GM18505 (cell line): ENCODE results near the gene SYT3.

Experiments used
- ATAC-seq: cut with Tn5 transposase; IDR thresholded peaks from one replicate; pipeline ENCODE4 v1.9.1; 2021; ENCODE audit not compliant: unreplicated experiment
- POLR2A ChIP-seq: IDR thresholded peaks from 4 replicates; pipeline ENCODE4 v1.6.1; 2011; ENCODE audit warnings: borderline replicate concordance; ENCODE audit not compliant: insufficient read depth, insufficient read length; ENCODE audit errors: extremely low read depth

SYT3 gene

DNA sequence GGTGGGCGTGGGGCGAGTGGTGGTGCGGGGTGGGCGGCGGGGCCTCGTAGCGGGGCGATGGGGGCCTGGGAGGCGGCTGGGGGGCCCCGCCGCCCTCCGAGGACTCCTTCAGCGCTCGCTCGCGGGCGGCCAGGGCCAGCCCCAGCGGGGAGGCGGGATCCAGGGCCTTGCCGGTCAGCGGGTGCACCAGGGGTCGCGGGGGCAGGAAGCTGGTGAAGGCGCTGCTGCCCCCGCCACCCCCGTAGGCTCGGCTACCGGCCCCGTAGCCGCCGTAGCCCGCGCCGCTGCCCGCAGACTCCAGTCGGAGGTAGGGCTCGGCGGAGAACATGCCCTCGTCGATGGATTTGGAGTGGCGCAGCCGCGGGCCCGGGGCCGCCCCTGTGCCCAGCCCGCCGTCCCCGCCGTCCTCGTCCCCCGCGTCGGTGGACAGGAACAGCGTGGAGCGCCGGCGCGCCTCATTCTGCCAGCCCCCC lies 28.1 kb upstream of the SYT3 start:
- TF ChIP-seq POLR2A, result no peak
- no peak for ATAC-seq

DNA sequence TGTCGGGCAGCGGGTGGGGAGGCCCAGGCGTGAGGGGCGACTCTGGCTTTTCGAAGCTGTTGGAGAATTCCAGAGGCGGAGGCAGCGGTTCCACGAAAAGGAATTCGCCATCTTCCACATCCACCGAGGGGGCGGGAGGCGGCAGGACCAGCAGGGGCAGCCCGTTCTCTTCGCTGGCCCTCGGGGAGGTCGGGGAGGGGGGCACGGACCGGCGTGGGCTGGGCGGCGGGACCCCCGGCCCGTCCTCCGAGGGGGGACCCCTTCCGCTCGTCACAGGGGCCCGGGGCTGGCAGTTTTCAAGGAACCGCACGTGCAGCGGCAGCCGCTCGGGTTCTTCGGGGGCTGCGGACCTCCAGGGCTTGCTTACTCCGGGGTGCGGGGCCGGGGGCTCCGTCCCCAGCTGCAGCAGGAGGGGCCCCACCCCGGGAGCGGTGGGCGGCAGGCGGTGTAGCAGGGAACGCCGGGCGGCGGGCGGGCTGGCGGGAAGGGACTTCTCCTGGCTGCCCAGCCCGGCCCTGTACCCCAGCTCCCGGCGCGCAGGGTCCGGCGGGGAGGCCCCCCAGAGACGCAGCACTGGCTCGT lies 27.6 kb upstream of the SYT3 start:
- no peak for TF ChIP-seq POLR2A
- ATAC-seq, result no peak

DNA sequence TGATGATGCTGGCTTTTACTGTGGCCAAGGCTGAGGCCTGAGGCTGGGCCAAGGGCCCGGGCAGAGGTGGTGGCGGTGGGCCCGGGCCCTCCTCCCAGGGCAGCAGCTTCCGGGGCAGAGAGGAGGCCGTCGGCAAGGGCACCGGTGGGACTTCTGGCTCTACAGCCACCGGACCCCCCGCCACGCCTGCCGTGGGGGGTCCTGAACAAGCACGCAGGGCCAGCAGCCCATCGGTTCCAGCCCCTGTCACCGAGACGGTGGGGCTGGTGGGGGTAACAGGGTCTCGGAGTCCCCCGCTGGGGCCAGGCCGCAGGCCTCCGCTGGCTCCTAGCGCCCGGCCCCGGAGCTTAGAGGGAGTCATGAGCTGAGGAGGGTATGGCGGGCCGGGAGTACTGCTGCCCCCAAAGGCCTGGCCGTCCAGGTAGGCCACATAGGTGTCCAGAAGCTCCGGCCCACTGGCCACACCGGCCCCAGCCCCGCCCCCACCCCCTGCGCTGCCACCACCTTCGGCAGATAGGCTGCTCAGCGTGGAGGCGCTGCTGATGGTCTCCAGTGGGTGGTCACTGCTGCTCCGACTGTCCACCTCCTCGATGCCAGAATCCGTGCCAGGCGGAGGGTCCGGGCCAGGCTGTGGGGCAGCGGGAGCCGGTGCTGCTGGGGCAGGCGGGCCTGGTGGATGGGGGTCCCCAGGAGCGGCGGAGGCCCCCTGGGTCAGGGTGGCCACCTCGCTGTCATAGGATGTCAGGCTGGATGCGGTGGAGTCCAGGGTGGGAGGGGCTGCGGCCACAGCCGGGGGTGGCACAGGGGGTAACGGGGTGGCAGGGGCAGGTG lies 26.9 kb upstream of the SYT3 start:
- TF ChIP-seq POLR2A, result no peak

DNA sequence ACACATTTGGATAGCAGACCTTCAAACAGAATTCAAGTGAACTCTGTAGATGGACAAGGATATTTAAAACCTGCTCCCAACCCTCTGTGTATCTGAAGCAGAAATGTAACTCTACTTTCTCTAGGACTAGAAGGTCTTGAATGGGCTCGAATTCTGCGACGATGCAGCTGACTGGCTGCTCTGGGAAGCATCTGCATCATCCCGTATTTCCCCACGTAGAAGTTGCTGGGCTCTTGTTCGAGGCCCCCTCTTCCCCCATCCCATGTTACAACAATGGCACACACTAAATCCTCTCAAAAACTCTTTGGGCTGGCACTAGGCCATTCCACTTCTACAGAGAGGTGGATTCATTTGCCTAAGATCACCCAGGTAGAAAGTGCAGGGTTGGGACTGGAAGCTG lies 24.5 kb upstream of the SYT3 start:
- no peak for TF ChIP-seq POLR2A
- ATAC-seq, result no peak

More for the DNA sequence above, 26.9 kb upstream of the SYT3 start:
- ATAC-seq, result no peak

DNA sequence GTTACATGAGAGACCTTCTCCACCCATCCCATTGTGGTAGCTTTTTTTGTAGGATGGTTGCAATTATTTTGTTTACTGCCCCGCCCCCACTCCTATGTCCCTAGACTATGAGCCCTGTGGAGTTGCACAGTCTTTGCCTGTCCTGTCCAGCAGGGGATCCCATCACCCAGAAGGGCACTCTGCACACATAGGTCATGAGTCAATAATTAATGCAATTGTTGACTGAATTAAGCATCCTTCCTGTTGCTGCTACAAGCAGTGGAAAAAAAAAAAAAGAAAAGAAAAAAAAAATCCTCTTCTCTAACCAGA lies 23.8 kb upstream of the SYT3 start:
- ATAC-seq, result no peak
- TF ChIP-seq POLR2A, result no peak

DNA sequence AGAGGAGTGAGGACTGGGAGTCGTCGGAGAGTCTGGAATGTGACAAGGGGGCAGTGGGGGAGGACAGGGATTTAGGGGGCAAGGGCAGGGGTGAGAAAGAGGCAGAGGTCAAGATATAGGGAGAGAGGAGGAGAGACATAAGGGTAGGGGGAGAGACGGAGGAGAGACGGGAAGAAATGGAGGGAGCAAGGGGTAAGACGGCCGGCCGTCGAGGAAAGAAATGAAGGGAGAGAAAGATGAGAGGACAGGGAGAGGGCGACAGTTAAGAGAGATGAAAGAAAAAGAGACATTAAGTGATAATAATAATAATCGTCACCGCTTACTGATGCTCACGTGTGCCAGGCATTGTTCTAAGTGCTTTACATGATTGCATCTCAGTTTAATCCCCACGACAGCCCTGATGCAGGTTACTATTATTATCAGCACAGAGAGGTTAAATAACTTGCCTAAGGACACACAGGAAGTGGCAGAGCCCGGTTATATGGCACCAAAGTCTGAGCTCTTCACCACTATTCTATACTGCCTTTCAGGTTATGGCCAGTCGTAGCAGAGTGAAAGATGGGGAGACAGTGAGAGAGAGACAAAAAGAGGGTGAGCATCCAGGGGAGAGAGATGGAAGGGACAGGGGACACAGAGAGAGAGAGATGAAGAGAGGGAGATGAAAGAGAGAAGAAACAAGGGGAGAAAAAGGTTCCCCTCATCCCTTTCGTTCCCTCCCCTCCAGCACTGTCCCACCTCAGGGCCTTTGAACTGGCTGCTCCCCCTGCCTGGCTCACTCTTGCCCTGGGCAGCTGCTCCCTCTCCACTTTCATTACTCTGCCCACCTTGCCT lies 23.2 kb upstream of the SYT3 start:
- no peak for TF ChIP-seq POLR2A
- ATAC-seq, result no peak

DNA sequence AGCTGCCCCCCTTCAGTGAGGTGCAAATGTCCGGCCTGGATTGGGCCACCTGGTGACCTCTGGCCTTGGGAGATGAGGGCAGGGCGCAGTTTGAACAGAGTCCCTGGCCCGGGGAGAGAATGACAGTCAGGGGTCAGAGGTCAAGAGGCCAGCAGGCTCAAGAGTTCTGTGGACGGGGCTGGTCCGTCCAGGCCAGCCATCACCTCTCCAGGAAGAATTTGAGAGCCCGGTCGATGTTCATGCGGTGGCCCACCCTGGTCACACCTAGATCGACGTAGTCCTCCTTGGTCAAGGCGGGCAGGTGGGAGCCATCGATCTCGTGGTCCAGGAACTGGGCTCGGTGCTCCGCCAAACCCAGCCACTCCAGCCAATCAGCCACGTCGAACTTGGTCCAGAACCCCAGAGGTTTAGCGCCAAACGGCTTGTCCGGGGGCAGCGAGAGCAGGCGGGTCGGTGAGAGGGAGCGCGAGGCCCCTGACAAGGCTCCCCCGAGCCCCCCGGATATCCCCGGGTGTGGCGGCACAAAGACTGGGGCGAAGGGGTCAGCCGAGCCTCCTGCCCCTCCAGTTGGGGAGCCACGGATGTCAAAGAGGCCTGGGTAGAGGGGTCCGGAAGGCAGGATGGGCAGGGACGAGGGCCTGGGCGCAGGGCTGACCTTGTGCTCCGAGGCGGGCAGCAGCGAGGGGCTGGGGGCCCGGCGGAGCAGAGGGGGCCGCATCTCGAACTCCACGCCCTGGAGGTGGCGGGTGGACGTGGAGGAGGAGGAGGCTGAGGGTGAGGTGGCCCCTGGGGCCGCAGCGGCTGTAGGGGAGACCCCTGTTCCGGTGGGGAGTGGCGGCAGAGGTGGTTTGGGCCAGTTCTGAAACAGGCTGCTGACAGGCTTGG lies 22.3 kb upstream of the SYT3 start:
- TF ChIP-seq POLR2A, result no peak
- ATAC-seq, result no peak

DNA sequence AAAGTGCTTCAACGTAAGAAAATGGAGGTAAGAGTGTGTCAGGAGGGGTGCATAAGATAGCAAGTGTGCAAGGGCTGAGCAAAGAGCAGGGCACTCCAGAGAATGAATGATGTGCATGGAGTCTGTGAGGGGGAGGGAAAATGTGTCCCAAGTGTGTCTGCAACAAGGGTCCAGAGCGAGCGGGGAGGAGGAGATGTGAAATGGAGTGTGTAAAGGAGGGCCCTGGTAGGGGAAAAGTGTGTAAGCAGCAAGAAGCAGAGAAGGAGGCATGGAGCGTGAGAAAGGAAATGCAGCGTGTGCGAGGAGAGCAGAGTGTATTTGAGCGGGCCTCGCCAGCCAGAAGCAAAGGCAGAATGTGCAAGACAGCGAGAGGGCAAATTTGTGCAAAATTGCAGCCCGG lies 21.3 kb upstream of the SYT3 start:
- TF ChIP-seq POLR2A, result no peak
- ATAC-seq, result no peak

DNA sequence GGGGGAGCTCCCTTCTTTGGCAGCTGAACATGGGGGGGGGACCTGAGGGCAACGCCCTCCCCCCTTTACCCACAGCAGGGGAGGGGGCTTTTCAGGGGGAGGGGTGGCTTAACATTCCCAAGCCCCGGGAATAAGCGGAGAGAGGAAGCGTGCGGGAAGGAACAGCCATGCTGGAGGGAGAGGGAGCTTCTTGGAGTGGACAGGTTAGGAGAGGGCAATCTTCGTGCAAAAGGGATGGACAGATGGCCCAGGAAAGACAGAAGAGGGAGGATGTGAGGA lies 20.3 kb upstream of the SYT3 start:
- TF ChIP-seq POLR2A, result no peak
- no peak for ATAC-seq

DNA sequence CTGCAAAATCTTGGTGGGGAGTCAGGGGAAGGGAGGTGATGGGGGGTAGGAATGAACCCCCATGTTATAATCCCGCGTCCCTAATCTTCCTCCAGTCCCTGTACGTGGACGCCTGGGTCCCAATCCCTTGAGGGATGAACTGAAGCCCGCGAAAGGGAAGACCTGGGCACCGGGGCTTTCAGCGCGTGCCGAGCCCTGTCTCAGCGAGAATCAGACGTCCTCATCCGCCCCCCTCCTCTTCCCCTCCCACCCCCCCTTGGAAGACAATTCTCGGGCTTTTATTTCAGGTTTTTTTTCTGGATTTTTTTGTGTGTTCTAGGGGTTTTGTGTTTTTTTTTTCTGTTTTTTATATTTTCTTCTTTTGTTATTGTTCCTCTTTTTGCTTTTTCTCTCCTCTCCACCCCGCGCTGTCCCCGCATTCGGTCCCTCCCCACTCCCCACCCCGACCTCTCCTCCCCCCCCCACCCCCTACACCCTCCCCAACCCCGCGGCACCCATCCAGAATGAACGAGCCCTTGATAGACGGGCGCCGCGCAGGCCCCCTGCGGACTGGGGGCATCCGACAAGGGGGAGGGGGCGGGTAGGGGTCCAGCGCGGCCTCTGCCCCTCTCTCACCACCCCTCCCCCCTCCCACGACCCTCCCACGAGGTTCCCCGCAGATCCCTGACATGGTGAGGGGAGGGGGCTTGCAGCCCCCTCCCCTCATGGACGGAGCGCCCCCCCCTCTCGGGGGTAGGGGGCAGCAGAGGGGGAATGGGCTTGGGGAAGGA lies 19.8 kb upstream of the SYT3 start:
- TF ChIP-seq POLR2A, result no peak
- ATAC-seq, result no peak

DNA sequence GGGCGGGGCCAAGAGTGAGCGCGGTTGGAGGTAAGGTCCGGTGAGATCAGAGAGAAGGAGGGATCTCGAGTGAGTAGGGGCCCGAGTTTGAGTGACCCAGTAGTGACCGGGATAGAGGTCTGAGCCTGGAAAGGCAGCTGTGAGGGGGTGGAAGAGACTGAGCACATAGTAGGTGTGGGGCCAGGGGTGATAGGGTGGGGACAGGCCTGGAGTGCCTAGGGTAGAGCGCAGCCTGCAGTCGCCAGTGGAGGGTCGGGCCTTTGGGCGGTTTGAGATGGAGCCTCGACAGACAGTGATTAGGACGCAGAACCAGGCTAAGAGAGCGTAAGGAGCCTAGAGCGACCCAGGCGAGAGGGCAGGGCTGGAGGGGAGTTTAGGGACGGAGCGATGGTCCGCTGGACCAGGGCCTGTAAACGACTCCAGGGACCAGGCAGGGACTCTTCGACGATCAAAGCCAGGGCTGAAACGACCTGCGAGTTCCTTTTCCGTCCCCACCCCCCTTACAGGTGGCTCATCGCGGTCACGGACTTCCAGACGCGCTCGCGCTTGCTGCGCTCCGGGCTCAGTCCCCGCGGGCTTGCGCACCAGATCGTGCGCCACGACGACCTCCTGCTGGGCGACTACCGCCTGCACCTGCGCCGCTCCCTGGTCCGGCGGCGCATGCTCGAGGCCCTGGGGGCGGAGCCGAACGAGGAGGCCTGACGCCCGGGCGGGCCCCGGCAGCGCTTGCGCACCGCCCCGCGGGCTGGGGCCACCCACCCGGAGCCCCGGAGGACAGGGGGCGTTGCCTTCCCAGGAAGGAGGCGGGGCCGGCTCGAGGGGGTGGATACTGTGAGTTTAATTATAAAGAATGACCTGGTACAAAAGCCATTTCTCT lies 19.0 kb upstream of the SYT3 start:
- ATAC-seq, result no peak
- TF ChIP-seq POLR2A, result no peak

DNA sequence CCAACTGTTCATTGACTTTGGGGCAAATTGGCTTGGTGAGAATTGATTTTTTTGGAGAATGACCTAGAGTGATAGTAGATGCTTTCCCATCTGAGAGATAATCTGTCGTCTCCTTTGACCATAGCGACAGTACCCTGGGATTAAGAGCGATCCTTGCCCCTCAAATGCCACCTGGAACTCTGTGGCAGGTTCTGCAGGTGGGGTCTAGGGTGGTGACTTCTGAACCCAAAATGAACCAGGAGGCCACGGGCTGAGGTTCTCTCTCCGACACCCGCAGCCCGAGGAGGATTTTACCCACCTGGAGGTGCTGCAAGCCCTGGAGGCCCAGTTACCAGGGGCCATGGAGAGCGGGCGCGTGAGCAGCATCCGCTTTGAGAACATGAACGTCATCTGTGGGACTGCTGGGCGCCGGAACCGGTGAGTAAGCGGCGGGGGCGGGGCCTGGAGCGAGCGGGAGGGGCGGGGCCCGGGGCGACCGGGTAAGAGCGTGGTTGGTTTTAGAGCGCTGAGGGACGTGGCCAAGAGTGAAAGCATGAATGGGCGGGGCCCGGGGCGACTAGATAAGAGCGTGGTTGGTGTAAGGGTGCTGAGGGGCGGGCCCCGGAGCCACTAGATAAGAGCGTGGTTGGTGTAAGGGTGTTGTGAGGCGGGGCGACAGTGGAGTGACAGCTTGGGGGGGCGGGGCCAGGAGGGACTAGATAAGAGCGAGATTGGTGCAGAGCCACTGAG lies 18.2 kb upstream of the SYT3 start:
- TF ChIP-seq POLR2A, result no peak
- ATAC-seq, result no peak

DNA sequence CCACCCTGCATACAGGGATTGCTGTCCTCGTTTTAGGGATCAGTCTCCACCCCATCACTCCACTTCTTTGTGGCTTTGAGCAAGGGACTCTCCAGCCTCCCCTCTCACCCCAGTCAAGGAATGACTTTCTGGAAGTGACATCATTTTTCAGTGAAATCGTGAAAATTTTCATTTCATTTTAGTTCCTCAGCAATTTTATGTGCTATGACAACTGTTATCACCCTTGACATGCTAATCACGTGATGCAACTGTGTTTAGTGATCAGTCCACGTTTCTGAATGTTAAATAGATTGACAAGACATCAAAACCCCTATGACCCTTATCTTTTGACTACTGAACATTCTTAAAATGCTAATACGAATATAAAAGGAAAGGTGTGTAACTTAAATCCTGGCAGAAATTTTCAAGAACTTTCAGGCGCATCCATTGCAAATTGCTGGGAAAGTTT lies 17.6 kb upstream of the SYT3 start:
- no peak for ATAC-seq
- no peak for TF ChIP-seq POLR2A
